ENCODE measurements around the gene TNNI2. TPM values are rescaled to one million over a fixed set of nuclear protein-coding genes. Genes with fewer than 3 reads are reported as not detected.
"Not testable (repeated sequence)": the region's sequence is repeated elsewhere in the genome, so short reads cannot be mapped to it uniquely, and the experiment has no call there.

The TNNI2 gene
- total RNA-seq, 1 experiment from 2014 or later = 7.8 TPM

DNA sequence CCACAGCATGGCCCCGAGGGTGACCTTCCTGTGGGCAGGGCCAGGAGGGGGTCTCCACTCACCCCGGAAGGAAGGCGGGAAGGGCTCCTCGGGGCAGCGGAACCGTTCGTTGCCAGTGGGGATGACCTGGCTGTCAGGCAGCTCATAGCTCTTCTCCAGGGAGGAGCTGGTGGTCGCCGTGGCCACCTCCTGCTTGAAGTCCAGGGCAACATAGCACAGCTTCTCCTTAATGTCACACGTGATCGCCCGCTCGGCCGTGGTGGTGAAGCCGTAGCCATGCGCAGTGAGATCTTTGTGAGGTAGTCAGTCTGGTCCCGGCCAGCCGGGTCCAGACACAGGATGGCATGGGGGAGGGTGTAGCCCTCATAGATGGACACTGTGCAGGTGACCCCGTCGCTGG is 35.5 kb upstream of the TNNI2 start:
- BruUV-seq (replicated peaks) = no TSS peak
- intact Hi-C loops (cut with micrococcal nuclease; ENCODE audit: unreplicated experiment) = no loop called here
- Histone ChIP-seq H3F3A (ENCODE audit: insufficient read depth, low read depth) (no peaks in the 10 kb centered on the region), H3K36me3 (ENCODE audit: low read depth) (no peaks in the 10 kb centered on the region), H3K4me1 (replicated peaks; ENCODE audit: insufficient read depth) (no peaks in the 10 kb centered on the region), H3K79me2 (ENCODE audit: low read depth) (no peaks in the 10 kb centered on the region), H2AFZ (no peak overlapping the region), H3K27ac (no peak overlapping the region), H3K4me3 (no peak overlapping the region), H3K27me3 (ENCODE audit: insufficient read depth, low read depth) (no peaks in the 10 kb centered on the region), H3K9me3 (ENCODE audit: insufficient read depth, low read depth) (no peaks in the 10 kb centered on the region), H3K9me2 (ENCODE audit: insufficient read depth) (no peaks in the 10 kb centered on the region), H4K20me1 (ENCODE audit: insufficient read depth) (no peaks in the 10 kb centered on the region), H3K4me2 (no peak overlapping the region)
- CTCF ChIA-PET = no interaction called here
- no peak for DNase-seq
- TF ChIP-seq, protein P1, sequence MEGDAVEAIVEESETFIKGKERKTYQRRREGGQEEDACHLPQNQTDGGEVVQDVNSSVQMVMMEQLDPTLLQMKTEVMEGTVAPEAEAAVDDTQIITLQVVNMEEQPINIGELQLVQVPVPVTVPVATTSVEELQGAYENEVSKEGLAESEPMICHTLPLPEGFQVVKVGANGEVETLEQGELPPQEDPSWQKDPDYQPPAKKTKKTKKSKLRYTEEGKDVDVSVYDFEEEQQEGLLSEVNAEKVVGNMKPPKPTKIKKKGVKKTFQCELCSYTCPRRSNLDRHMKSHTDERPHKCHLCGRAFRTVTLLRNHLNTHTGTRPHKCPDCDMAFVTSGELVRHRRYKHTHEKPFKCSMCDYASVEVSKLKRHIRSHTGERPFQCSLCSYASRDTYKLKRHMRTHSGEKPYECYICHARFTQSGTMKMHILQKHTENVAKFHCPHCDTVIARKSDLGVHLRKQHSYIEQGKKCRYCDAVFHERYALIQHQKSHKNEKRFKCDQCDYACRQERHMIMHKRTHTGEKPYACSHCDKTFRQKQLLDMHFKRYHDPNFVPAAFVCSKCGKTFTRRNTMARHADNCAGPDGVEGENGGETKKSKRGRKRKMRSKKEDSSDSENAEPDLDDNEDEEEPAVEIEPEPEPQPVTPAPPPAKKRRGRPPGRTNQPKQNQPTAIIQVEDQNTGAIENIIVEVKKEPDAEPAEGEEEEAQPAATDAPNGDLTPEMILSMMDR (conservative IDR thresholded peaks at IDR 0.05) = no peak
- TF ChIP-seq EZH2 (IDR thresholded peaks at IDR 0.05; ENCODE audit: low read depth) = no peak
- POLR2A ChIA-PET (ENCODE audit: unreplicated experiment) = no interaction called here

DNA sequence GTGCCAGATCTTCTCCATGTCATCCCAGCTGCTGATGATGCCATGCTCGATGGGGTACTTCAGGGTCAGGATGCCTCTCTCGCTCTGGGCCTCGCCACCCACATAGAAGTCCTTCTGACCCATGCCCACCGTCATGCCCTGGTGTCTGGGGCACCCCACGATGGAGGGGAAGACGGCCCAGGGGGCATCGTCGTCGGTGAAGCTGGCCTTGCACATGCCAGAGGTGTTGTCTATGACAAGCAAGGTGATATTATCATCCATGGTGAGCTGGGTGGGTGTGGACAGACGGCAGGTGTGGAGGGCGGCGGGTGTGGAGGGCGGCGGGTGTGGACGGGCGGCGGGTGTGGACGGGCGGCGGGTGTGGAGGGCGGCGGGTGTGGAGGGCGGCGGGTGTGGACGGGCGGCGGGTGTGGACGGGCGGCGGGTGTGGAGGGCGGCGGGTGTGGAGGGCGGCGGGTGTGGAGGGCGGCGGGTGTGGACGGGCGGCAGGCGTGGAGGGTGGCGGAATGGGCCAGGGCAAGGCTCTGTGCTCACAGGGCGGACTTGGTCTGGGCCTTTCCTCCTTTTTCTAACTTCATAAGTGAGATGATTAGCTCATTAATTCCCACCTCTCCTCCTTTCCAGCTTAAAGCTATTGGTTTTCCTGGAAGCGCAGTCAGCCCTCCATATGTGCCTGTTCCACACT is 34.8 kb upstream of the TNNI2 start:
- H3K27ac ChIP-seq; POLR2A ChIA-PET (ENCODE audit: unreplicated experiment); H3F3A ChIP-seq (ENCODE audit: insufficient read depth, low read depth); H3K9me3 ChIP-seq (ENCODE audit: insufficient read depth, low read depth); H4K20me1 ChIP-seq (ENCODE audit: insufficient read depth); CTCF ChIA-PET; H2AFZ ChIP-seq; H3K4me2 ChIP-seq; BruUV-seq (replicated peaks); H3K4me1 ChIP-seq (replicated peaks; ENCODE audit: insufficient read depth); H3K9me2 ChIP-seq (ENCODE audit: insufficient read depth); H3K36me3 ChIP-seq (ENCODE audit: low read depth); intact Hi-C loops (cut with micrococcal nuclease; ENCODE audit: unreplicated experiment); DNase-seq; H3K4me3 ChIP-seq; H3K79me2 ChIP-seq (ENCODE audit: low read depth); H3K27me3 ChIP-seq (ENCODE audit: insufficient read depth, low read depth): not testable (repeated sequence)

DNA sequence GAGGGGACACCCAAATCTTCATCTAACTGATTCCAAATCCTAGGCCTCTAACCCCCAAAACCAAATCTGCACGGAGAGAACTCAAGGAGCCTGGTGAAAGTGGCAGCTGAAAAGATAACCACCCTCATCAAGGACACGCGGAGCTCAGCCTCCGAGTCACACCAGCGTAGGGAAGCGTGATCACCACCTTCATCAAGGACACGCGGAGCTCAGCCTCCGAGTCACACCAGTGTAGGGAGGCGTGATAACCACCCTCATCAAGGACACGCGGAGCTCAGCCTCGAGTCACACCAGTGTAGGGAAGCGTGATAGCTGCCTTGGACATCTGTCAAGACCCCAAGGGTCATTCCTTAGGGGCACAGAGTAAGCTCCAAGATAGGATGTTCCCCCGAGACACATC is 33.3 kb upstream of the TNNI2 start:
- no TSS peak for BruUV-seq (replicated peaks)

More for the DNA sequence above, 33.3 kb upstream of the TNNI2 start:
- H3K4me2 ChIP-seq = no peak overlapping the region
- H3K4me1 ChIP-seq (replicated peaks; ENCODE audit: insufficient read depth) = no peaks in the 10 kb centered on the region
- H3F3A ChIP-seq (ENCODE audit: insufficient read depth, low read depth) = no peaks in the 10 kb centered on the region
- H3K9me3 ChIP-seq (ENCODE audit: insufficient read depth, low read depth) = no peaks in the 10 kb centered on the region
- H2AFZ ChIP-seq = no peak overlapping the region
- no peaks in the 10 kb centered on the region for H3K9me2 ChIP-seq (ENCODE audit: insufficient read depth)
- no peaks in the 10 kb centered on the region for H3K27me3 ChIP-seq (ENCODE audit: insufficient read depth, low read depth)
- H3K27ac ChIP-seq = no peak overlapping the region
- no peak for TF ChIP-seq EZH2 (IDR thresholded peaks at IDR 0.05; ENCODE audit: low read depth)
- TF ChIP-seq, protein P1 (conservative IDR thresholded peaks at IDR 0.05) = no peak
- POLR2A ChIA-PET (ENCODE audit: unreplicated experiment) = interaction anchor here (0.5 kb wide), 1 partner anchor 56 kb away, joined by 4 read pairs; no protein-coding TSS in a partner anchor
- CTCF ChIA-PET = no interaction called here
- no peak for DNase-seq
- intact Hi-C loops (cut with micrococcal nuclease; ENCODE audit: unreplicated experiment) = no loop called here
- no peaks in the 10 kb centered on the region for H4K20me1 ChIP-seq (ENCODE audit: insufficient read depth)
- H3K4me3 ChIP-seq = no peak overlapping the region
- H3K79me2 ChIP-seq (ENCODE audit: low read depth) = no peaks in the 10 kb centered on the region
- no peaks in the 10 kb centered on the region for H3K36me3 ChIP-seq (ENCODE audit: low read depth)

All from PC-9 (cell line).